HG03066 (cell line): ENCODE data around the gene CYTH3.
"Not testable (repeated sequence)": the region's sequence is repeated elsewhere in the genome, so short reads cannot be mapped to it uniquely, and the experiment has no call there.

ENCODE experiments used
- ATAC-seq: cut with Tn5 transposase; IDR thresholded peaks from one replicate; pipeline ENCODE4 v1.9.1; 2021; ENCODE audit warnings: low read depth; ENCODE audit not compliant: unreplicated experiment

Gene CYTH3

GRCh38 chr7:6158424-6159096 lies 113.9 kb downstream of the CYTH3 start:
- no peak for ATAC-seq

- ATAC-seq = no peak
Observed at GRCh38 chr7:6157685-6158423, 114.6 kb downstream of the CYTH3 start.

DNA sequence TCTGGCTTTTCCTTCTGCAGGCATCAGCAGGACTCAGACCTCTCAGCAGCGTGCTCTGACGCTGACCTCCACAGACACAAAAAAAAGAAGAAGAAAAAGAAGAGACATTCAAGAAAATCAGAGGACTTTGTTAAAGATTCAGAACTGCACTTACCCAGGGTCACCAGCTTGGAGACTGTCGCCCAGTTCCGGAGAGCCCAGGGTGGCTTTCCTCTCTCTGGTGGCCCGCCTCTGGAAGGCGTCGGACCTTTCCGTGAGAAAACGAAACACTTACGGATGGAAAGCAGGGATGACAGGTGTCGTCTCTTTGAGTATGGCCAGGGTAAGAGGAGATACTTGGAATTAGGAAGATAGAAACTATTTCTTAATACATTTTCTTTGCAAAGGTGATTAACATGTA lies 115.7 kb downstream of the CYTH3 start:
- ATAC-seq = no peak

DNA sequence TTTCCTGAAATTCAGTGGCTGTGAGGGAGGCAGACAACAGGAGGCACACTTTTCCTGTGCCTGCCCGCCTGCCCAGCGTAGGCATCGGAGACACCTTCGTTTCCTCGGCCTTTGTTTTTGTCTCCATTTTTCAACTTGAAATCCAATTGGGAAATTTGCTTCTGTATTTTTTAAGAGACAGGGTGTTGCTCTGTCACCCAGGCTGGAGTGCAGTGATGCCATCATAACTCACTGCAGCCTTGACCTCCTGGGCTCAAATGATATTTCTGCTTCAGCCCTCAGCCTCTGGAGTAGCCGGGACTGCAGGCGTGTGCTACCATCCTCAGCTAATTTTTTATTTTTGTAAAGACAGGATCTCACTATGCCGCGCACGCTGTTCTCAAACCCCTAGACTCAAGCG lies 116.8 kb downstream of the CYTH3 start:
- ATAC-seq = no peak

- ATAC-seq = no peak
Observed at GRCh38 chr7:6154542-6155404, 117.7 kb downstream of the CYTH3 start.

DNA sequence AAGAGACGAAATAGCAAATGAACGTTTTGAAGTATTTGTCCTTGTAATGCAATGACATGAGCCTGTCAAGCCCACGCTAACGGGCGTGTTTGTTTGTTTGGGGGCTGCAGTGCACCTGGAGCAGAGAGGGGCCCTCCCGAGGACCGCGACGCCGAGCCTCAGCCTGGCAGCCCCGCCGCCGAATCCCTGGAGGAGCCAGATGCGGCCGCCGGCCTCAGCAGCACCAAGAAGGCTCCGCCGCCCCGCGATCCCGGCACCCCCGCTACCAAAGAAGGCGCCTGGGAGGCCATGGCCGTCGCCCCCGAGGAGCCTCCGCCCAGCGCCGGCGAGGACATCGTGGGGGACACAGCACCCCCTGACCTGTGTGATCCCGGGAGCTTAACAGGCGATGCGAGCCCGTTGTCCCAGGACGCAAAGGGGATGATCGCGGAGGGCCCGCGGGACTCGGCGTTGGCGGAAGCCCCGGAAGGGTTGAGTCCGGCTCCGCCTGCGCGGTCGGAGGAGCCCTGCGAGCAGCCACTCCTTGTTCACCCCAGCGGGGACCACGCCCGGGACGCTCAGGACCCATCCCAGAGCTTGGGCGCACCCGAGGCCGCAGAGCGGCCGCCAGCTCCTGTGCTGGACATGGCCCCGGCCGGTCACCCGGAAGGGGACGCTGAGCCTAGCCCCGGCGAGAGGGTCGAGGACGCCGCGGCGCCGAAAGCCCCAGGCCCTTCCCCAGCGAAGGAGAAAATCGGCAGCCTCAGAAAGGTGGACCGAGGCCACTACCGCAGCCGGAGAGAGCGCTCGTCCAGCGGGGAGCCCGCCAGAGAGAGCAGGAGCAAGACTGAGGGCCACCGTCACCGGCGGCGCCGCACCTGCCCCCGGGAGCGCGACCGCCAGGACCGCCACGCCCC lies 118.5 kb downstream of the CYTH3 start:
- no peak for ATAC-seq

GRCh38 chr7:6151994-6152735 lies 120.3 kb downstream of the CYTH3 start:
- no peak for ATAC-seq

DNA sequence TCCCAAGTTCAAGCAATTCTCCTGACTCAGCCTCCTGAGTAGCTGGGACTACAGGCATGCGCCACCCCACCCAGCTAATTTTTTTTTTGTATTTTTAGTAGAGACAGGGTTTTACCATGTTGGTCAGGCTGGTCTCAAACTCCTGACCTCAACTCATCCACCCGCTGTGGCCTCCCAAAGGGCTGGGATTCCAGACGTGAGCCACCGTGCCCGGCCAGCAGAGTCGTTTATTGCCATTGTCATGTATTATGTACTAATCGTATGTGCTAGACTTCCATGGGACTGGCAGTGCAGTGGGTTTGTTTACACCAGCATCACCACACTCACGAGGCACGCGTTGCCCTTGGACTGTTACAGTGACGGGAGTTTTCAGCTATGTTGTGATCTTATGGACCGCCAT lies 120.9 kb downstream of the CYTH3 start:
- not testable (repeated sequence) for ATAC-seq

DNA sequence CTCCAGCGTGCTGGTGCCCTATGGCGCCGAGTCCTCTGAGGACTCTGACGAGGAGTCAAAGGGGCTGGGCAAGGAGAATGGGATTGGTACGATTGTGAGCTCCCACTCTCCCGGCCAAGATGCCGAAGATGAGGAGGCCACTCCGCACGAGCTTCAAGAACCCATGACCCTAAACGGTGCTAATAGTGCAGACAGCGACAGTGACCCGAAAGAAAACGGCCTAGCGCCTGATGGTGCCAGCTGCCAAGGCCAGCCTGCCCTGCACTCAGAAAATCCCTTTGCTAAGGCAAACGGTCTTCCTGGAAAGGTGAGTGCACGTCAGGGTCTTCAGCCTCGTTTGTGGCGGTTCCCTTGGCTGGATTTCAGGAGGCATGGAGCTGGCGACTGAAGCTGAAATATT lies 122.4 kb downstream of the CYTH3 start:
- no peak for ATAC-seq

GRCh38 chr7:6148724-6149360 lies 123.6 kb downstream of the CYTH3 start:
- ATAC-seq = no peak

DNA sequence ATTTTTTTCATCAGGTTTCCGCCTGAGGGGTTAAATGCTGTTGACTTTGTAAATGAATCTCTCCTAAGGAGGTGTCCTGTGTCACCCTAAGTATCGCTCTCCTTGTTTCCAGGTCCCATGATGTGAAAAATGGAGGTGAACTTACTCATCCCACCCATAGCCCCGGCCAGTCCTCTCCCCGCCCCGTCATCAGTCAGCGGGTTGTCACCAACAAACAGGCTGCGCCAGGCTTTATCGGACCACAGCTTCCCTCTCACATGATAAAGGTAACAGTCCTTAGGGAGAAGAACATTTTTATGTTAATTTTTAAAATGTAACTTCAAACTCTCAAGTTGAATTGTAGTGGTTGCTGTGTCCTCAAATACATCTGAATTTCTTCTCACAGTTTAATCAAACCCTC lies 124.8 kb downstream of the CYTH3 start:
- no peak for ATAC-seq

- no peak for ATAC-seq
Observed at GRCh38 chr7:6146666-6147065, 125.8 kb downstream of the CYTH3 start.

DNA sequence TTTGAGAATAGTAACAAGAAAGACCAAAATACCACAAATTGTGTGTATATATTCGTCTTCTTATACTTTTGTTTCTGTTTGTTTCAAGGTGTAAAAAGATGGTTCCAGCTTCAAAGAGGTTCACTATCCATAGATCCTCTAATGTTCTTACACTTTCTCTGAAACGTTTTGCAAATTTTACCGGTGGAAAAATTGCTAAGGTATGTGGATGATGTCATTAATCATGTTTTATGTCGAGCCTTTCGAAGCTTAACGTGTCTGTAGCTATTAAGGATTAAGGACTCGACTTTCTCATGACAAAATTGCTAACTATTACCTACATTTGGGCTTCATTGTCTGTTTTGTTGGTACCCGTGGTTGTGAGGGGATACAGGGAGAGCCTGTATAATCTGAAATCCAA lies 128.4 kb downstream of the CYTH3 start:
- no peak for ATAC-seq

GRCh38 chr7:6142871-6143380 lies 129.5 kb downstream of the CYTH3 start:
- no peak for ATAC-seq

DNA sequence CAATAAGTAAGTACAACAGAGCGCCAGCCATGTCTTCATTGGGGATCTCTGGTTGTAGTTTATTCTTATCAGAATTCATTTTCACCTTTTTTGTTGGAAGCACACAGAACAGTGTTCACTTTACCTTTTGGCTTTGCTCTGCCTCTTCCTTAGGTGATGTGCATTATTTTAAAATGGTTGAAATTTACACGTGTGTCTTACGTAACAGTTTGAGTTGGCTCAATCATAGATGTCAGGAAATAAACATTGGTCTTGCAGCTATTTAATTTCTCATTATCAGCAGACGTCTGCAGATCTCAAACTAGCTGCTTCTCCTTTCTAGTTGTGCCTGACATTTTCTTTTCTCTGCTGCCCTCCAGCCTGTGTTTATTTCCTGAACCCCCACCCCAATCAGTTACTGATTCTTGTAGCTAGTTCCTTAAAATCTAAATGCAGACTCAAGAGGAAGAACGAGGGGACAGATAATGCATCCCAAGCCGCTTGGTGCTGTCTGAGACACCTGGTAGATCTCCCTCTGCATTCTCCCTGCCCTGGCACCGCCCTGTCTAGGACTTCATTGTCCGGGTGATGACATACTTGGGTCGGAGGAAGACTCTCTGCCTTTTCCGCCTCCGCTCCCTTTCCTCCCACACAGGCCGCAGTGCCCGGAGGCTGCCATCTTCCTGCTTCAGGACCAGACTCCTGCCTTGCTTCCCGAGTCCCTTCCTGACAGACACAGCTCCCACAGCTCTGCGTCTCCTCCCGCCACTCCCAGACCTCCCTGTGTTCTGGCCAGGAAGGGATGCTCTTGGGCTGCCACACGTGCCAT lies 133.0 kb downstream of the CYTH3 start:
- ATAC-seq = no peak

GRCh38 chr7:6136475-6136874 lies 135.9 kb downstream of the CYTH3 start:
- no peak for ATAC-seq

DNA sequence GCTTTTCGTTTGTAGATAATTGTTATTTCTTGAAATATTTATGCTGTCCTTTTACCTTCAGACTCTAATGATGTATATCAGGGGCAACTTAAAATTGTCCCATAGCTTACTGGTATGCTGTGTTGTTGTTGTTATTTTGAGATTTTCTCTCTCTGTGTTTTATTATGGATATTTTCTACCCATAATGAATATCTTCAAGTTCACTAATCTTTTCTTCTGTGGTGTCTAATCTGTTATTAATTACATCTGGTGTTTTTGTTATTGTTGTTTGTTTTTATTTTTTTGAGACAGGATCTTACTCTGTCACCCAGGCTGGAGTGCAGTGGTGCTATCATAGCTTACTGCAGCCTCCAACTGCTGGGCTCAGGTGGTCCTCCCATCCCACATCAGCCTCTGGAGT lies 139.2 kb downstream of the CYTH3 start:
- no peak for ATAC-seq

GRCh38 chr7:6130007-6130587 lies 142.3 kb downstream of the CYTH3 start:
- ATAC-seq = no peak
